GM19239 (cell line): ENCODE measurements around the gene IL4.
"Not testable (repeated sequence)": the region's sequence is repeated elsewhere in the genome, so short reads cannot be mapped to it uniquely, and the experiment has no call there.

Experiments
- DNase-seq: peaks from one replicate; pipeline ENCODE4 v3.0.0; 2011; ENCODE audit warnings: low spot score; ENCODE audit not compliant: insufficient read length
- FAIRE-seq: peaks from 2 replicates; lab custom pipeline; 2011; peaks lifted over from hg19 to GRCh38; lab: Jason Lieb, UNC

IL4 gene

GRCh38 chr5:132688536-132689339 is 14.9 kb downstream of the IL4 start:
- FAIRE-seq = peak; percentile 83
- DNase-seq = no peak

GRCh38 chr5:132689513-132689912 is 15.7 kb downstream of the IL4 start:
- FAIRE-seq (no peak), DNase-seq (no peak)

GRCh38 chr5:132690156-132690555 is 16.4 kb downstream of the IL4 start:
- DNase-seq (no peak), FAIRE-seq (no peak)

- FAIRE-seq = peak; percentile 48
- DNase-seq = not testable (repeated sequence)
Measured at GRCh38 chr5:132691755-132692631, 18.2 kb downstream of the IL4 start.

- FAIRE-seq = no peak
- DNase-seq = no peak
Measured at GRCh38 chr5:132692632-132692967, 18.8 kb downstream of the IL4 start.

- FAIRE-seq (no peak), DNase-seq (no peak)
Measured at GRCh38 chr5:132695956-132696355, 22.2 kb downstream of the IL4 start.

GRCh38 chr5:132704875-132705274 is 31.1 kb downstream of the IL4 start:
- no peak for DNase-seq
- peak; percentile 4 for FAIRE-seq

- no peak for DNase-seq
- peak; percentile 23 for FAIRE-seq
Measured at GRCh38 chr5:132708645-132709044, 34.9 kb downstream of the IL4 start.

GRCh38 chr5:132714456-132715307 is 40.9 kb downstream of the IL4 start:
- DNase-seq (no peak), FAIRE-seq (peak; percentile 89)

GRCh38 chr5:132718544-132719312 is 44.9 kb downstream of the IL4 start:
- DNase-seq = no peak
- no peak for FAIRE-seq

GRCh38 chr5:132725745-132726144 is 52.0 kb downstream of the IL4 start:
- FAIRE-seq (no peak), DNase-seq (no peak)

GRCh38 chr5:132729896-132730295 is 56.1 kb downstream of the IL4 start:
- DNase-seq = no peak
- FAIRE-seq = no peak
